NB4 (cell line): ENCODE results near the gene MT1G.

Experiments used
- CTCF ChIP-seq: IDR thresholded peaks from one replicate; pipeline ENCODE4 v1.5.1; 2012; ENCODE audit warnings: low read depth, low read length
- MYC ChIP-seq: IDR thresholded peaks from 2 replicates; pipeline ENCODE4 v1.6.1; 2011; ENCODE audit warnings: low read depth, low read length
- POLR2A ChIP-seq: IDR thresholded peaks from 2 replicates; pipeline ENCODE4 v1.6.1; 2011; ENCODE audit warnings: mild to moderate bottlenecking; ENCODE audit not compliant: insufficient read length; ENCODE audit errors: extremely low read depth

DNA sequence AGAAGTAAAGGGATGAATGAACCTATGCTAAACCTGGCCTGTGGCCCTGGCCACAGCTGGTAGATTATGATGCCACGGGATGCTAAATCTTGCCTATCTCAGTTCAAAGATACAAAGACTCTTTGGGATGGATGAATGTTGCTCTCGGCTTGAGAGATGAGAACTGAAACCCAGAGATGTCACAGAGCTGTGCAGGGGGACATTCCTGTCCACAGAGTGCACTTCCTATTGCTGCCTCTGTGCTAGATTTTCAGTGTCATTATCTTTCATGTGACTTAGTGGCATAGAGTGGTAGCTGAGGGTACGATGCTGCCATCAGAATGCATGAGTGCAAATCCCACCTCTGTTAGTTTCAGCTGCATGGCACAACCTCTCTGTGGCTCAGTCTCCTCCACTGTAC, 37.7 kb downstream of the MT1G start:
- TF ChIP-seq CTCF (no peak), POLR2A (no peak), MYC (no peak)
